Ammon's horn (tissue), 1 donor: ENCODE data around the gene GRN.
"Not testable (repeated sequence)": the region's sequence is repeated elsewhere in the genome, so short reads cannot be mapped to it uniquely, and the experiment has no call there.

Source experiments
- DNase-seq: peaks from one replicate; pipeline ENCODE4 v3.0.0-alpha.2; 2016; ENCODE audit warnings: low spot score

The GRN gene

GRCh38 chr17:44361292-44362260 lies 16.5 kb downstream of the GRN start:
- DNase-seq = no peak

- no peak for DNase-seq
Observed at GRCh38 chr17:44362459-44362948, 17.4 kb downstream of the GRN start.

- no peak for DNase-seq
Observed at GRCh38 chr17:44362949-44363612, 18.0 kb downstream of the GRN start.

- peak; percentile 57 for DNase-seq
Observed at GRCh38 chr17:44363613-44364159, 18.6 kb downstream of the GRN start, which contains the start of gene FAM171A2. Gene FAM171A2, minus strand, starts transcription at chr17:44363853. Its CDS starts 139 bp downstream, at chr17:44363714.

- not testable (repeated sequence) for DNase-seq
Observed at GRCh38 chr17:44365051-44365450, 19.9 kb downstream of the GRN start.

GRCh38 chr17:44367231-44367979 lies 22.3 kb downstream of the GRN start:
- DNase-seq = no peak

GRCh38 chr17:44368391-44369243 lies 23.5 kb downstream of the GRN start:
- DNase-seq = not testable (repeated sequence)

- DNase-seq = not testable (repeated sequence)
Observed at GRCh38 chr17:44369414-44370023, 24.4 kb downstream of the GRN start.

- DNase-seq = no peak
Observed at GRCh38 chr17:44372036-44372435, 26.9 kb downstream of the GRN start.

GRCh38 chr17:44374306-44375195 lies 29.4 kb downstream of the GRN start:
- DNase-seq = no peak

- no peak for DNase-seq
Observed at GRCh38 chr17:44375196-44376017, 30.3 kb downstream of the GRN start.

GRCh38 chr17:44376124-44376523 lies 31.0 kb downstream of the GRN start:
- DNase-seq = peak; percentile 51

- DNase-seq = no peak
Observed at GRCh38 chr17:44376779-44377178, 31.7 kb downstream of the GRN start.

GRCh38 chr17:44378171-44378705 lies 33.1 kb downstream of the GRN start:
- no peak for DNase-seq

- DNase-seq = no peak
Observed at GRCh38 chr17:44379887-44380286, 34.8 kb downstream of the GRN start.

- no peak for DNase-seq
Observed at GRCh38 chr17:44380767-44381166, 35.7 kb downstream of the GRN start.

GRCh38 chr17:44381810-44382305 lies 36.8 kb downstream of the GRN start:
- no peak for DNase-seq

- DNase-seq = no peak
Observed at GRCh38 chr17:44382917-44383316, 37.8 kb downstream of the GRN start.
